ENCODE measurements around the gene MINDY4B.

The MINDY4B gene

GRCh38 chr3:150905339-150905738 is at the start of gene MINDY4B:
TSS of gene MINDY4B (minus strand) at chr3:150905439. CDS start at chr3:150905439, 0 bp downstream.
- no peak for DNase-seq

DNA sequence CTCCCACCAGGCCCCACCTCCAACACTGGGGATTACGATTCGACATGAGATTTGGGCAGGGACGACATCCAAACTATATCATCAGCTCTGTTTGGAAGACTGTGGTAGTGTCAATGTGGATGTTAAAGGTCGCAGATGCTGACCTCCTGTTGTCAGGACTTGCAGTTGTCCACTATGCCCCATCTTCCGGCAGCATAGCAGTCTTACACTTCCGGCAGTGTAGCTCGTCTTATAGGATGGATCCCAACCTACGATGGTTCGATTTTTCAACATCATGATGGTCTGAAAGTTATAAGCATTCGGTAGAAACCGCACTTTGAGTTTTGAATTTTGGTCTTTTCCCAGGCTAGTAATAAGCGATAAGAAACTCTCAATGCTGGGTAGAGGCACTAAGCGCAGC is 46.7 kb upstream of the MINDY4B start:
- no peak for DNase-seq

GRCh38 chr3:150945226-150946032 is 40.2 kb upstream of the MINDY4B start:
- no peak for DNase-seq

DNA sequence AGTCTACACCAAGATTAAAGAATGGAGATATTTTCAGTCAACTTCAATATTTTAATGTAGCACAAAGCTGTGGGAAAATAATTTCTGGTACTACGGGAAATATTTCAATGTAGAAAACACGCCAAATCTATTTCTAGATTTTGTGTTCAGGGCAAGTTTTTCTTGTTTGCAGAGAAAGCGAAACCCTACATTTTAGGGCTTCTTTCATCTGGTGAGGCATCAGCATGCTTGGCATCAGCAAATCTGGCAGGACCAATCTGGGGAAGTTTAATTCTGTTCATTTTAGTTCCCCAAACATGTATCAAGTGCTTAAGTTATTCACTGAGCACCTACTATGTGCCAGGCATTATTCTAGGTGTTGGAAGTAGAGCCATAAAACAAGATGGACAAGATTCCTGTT is 37.0 kb upstream of the MINDY4B start:
- DNase-seq, result no peak

DNA sequence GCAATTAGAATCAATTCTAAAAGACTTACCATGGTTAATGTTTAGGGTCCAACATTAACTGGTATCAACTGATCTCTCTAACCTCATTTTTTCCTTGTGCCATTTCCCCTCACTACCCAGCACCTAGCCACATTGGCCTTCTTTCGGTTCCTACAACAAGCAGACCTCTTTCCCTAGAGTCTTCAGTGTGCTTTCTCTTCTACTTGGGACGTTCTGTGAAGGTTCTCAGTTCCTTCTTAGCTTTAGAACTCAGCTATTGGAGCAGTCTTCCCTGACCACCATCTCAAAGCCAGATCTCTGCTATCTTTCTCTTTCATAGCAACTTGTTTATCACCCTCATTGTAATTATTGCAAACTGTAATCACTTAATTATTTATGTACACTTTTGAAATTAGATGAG is 31.5 kb upstream of the MINDY4B start:
- DNase-seq, result no peak

- no peak for DNase-seq
Observed at GRCh38 chr3:150933473-150933995, 28.3 kb upstream of the MINDY4B start.

DNA sequence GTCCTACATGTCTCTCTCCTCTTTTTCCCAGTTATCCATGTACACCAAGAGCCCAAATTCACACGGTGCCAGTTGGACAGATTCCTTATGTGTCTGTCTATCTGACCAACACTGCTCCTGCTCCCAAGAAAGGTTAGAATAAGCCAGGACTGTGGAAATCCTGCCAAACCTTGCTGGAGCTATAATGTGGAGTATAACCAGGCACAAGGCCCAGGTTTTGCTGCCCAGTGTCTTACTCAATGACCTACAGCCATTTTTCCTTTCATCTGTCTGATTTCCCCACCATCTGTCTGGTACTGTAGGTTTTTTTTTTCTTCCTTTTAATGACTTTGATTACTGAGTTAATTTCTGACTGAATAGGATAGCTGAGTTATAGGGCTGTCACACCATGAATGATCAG is 26.5 kb upstream of the MINDY4B start:
- no peak for DNase-seq

GRCh38 chr3:150930839-150931238 is 25.6 kb upstream of the MINDY4B start:
- no peak for DNase-seq

- no peak for DNase-seq
Observed at GRCh38 chr3:150928234-150928633, 23.0 kb upstream of the MINDY4B start.

DNA sequence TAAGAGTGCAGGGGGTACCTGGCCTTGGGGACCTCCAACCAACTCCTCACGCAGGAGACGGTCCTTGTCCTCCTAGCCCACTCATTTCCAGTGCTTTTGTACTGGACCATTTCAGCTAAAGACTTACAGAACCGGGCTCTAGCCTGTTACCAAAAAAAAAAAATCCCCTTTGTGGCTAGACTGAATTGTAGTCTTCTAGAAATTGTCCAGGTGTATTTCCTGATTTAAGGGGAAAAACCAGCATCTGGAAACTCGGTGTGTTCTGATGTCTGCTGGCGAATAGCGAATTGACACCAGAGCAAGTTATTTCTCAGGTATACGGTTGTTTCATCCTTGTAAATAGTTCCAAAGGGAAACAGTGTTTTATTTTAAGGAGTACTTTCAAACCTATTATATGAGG is 21.1 kb upstream of the MINDY4B start:
- DNase-seq, result no peak

DNA sequence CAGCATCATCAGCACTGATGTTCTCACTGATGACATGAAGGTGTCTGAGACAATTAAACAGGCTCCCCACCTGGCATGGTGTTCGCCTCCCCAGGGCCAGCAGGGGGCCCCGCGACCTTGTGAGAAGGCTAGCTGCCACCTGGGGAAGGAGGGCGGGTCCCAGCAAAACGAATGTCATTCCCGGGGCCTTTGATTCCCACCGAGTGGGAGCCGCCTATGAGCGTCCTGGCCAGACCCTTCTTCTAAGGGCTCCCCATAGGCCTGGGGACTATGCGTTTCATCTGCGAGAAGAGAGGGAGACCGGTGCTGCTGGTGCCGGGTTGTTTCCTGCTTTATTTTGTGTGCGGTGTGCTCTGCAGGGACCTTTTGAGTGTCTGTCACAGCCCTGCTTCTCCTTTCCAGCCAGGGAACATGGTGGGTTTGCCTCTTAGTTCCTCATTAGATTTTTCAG is 20.5 kb upstream of the MINDY4B start:
- DNase-seq, result peak; percentile 45 to 46

- DNase-seq, result no peak
Observed at GRCh38 chr3:150922611-150923010, 17.4 kb upstream of the MINDY4B start.

- DNase-seq, result no peak
Observed at GRCh38 chr3:150921209-150921608, 16.0 kb upstream of the MINDY4B start.

- DNase-seq, result no peak
Observed at GRCh38 chr3:150920236-150920635, 15.0 kb upstream of the MINDY4B start.

DNA sequence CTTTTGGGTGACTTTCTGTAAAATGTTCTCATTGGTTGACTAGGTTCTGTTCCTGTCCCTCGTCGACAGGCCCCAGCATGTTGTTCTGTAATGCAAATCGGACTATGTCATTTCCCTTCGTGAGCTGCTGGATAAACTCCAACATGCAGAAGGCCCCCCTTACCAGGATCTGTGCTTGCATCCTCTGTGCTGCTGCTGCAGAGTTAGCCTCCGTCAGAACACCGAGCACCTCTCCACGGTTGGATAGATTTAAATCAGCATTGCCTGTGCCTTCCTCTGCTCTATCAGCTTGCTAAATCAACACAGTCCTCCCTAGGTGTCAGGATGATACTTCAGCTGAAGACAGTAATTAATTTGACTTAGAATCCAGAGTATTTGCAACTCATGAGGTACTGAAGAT is 12.7 kb upstream of the MINDY4B start:
- no peak for DNase-seq

DNA sequence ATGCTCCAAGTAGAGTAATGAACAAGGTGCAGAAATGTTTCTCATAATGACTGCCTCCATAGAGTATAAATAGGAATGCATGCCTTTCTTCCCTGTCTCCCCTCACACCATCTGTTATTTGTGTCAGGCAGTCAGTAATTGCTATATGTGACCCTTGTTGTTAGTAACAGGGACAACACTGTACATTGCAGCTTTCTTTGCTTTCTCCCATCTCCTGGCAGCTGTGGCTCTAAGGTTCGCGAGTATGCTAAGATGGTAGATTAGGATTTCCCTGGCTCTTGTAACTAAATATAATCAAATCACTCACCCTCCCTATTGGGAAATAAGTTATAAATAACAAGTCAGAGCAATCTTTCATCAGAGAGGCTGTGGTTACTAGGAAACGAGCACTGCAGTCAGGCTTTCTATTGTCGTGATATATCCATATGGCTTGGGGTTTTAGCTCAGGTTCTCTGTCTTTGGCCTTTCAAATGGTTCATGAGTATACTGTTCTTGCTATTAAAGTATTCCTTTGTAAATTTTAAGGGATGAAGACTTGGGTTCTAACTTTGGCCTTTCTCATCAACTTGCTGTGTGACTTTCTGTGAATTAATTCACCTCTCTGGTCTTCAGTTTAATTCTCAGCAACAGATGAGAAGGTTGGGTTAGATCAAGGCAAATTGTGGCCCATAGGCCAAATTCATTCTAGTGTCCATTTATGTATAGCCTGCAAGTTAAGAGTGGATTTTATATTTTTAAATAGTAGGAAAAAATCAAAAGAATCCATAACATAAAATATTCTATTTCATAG is 8.1 kb upstream of the MINDY4B start:
- DNase-seq, result peak; percentile 29 to 35

- no peak for DNase-seq
Observed at GRCh38 chr3:150912501-150912900, 7.3 kb upstream of the MINDY4B start.

DNA sequence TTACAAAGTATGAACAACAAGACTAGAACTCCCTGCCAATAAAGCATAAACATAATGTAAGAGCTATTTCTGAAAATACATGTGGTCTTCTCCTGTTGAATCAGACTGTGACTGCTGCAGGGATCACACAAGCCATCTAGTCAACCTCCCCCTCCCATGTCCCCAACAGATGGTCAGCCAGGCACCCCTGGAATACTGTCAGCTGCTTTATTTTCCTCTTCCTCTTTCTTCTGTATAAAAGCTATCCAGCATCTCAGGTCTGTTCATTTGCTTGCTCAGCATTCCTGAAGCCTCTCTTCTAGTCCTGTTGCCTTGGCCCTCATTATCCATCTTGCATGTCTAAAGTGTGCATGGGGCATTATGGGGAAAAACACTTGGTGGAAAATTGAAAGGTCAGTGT is 6.5 kb upstream of the MINDY4B start:
- no peak for DNase-seq

DNA sequence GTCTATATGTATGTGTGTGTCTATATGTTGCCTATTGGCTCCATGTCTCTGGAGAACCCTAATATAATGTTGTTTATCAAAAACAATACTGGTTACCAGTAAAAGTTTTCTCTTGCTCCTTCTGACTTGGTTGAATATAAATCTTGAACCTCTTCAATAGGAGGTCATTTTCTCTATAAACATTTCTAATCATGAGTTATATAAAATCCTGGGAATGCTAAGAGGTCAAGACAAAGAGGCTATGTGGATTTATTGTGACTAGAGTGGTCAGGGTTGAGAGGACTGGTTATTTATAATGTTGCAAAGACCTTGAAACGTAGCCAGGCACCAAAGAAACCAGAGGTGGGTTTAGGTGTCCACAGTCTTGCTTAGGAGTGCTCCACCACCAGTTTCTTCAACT is 1.2 kb upstream of the MINDY4B start:
- no peak for DNase-seq

DNA sequence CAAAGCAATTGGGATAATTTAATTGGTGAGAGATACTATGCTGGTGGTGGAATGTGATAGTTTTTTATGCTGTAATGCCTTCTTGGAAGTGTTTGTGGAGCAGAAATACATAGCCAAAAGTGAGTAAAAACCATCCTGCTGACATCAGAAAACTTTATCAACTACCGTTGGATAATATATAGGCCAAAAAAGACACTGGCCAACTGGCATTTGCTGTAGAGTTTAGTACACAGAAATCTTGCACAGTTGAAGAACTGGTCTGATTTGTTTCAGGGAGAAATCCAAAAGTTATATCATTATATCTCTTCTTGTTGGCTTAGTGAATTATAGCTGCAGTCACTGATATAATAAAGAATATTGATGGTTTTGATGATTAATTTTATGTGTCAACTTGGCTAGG is 507 bp upstream of the MINDY4B start:
- no peak for DNase-seq

DNA sequence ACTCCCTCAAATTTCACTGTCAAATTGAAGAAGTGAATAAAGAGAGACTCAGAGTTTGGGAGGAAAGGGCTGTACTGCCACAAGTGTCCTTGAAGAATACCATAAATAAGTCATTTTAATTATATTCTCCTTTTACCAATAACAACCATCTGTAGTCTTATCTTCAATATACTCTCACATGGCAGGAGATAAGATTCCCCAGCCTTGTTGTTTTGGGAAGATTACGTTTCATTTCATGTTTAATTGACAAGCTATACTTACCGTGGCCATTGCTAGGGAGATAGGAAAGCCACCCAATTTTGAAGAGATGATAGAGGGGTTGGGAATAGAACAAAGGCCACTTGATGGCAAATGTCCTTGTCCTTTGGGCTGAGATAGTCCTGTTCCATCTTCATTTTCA is 2.3 kb downstream of the MINDY4B start:
- DNase-seq, result no peak

DNA sequence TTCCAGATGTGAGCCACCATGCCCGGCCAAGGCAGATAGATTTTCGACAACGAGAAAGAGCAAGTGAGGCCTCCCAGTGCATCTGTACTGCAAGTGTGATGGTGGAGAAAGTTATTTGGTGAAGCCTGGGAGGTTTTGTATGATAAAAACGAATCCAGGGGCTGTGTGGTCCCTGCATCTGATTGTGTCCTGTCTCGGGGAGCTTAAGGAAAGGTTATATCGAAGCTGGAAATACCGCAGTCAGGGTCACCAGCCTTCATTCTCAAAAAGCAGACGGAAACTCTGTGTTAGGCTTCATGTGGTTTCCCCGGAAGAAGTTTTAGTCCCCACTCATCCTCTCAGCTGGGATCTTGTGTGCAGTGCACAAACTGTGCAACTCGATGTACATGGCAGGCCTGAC is 3.4 kb downstream of the MINDY4B start:
- no peak for DNase-seq

- DNase-seq, result no peak
Observed at GRCh38 chr3:150899141-150899540, 6.1 kb downstream of the MINDY4B start.
